Breast epithelium (tissue), 4 donors: ENCODE data around the gene OR8B4. TPM values are rescaled to one million over a fixed set of nuclear protein-coding genes. Genes with fewer than 3 reads are reported as not detected.

Experiments
- DNase-seq, 2 donors: peaks; one replicate each; pipeline ENCODE4 v3.0.0-alpha.2; 2019; ENCODE audit warnings: low spot score in 2 of 2
- H3K27ac ChIP-seq, 2 donors: fragments of 200-600 bp; sonication (generic) in 1 of 2; one replicate each; pipeline ENCODE4 v1.5.1; 2016 to 2019; ENCODE audit warnings: mild to moderate bottlenecking in 1 of 2
- H3K27me3 ChIP-seq, 2 donors: fragments of 200-600 bp; sonication (generic) in 1 of 2; one replicate each; pipeline versions ENCODE4 v1.5.1 to v1.6.0; 2017 to 2019; ENCODE audit warnings: control low read depth in 1 of 2, mild to moderate bottlenecking in 1 of 2
- H3K36me3 ChIP-seq: fragments of 200-600 bp; one replicate; pipeline ENCODE4 v1.5.1; 2019
- H3K4me1 ChIP-seq, 2 donors: fragments of 200-600 bp; sonication (generic); one replicate each; pipeline ENCODE4 v1.5.1; 2016 to 2019; ENCODE audit warnings: control low read depth in 1 of 2
- H3K4me3 ChIP-seq, 3 donors: fragments of 200-600 bp; sonication (generic); 1 replicate in 2 of 3; 2 replicates in 1 of 3; pipeline ENCODE4 v1.5.1; 2016 to 2019; ENCODE audit warnings: mild to moderate bottlenecking in 3 of 3, moderate library complexity in 2 of 3
- H3K9me3 ChIP-seq, 2 donors: fragments of 200-600 bp; sonication (generic) in 1 of 2; one replicate each; pipeline ENCODE4 v1.5.1; 2016 to 2019; ENCODE audit warnings: control low read depth in 1 of 2
- POLR2A ChIP-seq: fragments of 450-650 bp; IDR thresholded peaks from one replicate; pipeline ENCODE4 v1.6.1; 2016; ENCODE audit warnings: antibody characterized with exemption, mild to moderate bottlenecking, moderate library complexity
- POLR2AphosphoS5 ChIP-seq, 3 donors: sonication (generic); formaldehyde crosslinking; IDR thresholded peaks; one replicate each; pipeline ENCODE4 v1.6.1; 2017; ENCODE audit warnings: antibody characterized with exemption in 3 of 3
- intact Hi-C: fragments of 100-400 bp; cut with DNase I; formaldehyde crosslinking; loops from one replicate; pipeline ENCODE4 v1.15.1; 2023; ENCODE audit warnings: low total_unique reads
- total RNA-seq, 3 donors: library from RNA; depleted of rRNA; stranded (reverse); fragments of >200 nt; gene quantifications; one replicate each; pipeline ENCODE4 v1.1.0, GENCODE V29; 2016
- TF ChIP-seq, protein P1 (sequence below), 3 donors: fragments of 450-650 bp; IDR thresholded peaks; one replicate each; pipeline ENCODE4 v1.5.1; 2016 to 2017; ENCODE audit warnings: antibody characterized with exemption in 3 of 3, mild to moderate bottlenecking in 3 of 3, moderate library complexity in 3 of 3

The OR8B4 gene
- total RNA-seq, 3 donors from 2014 or later, result not detected

DNA sequence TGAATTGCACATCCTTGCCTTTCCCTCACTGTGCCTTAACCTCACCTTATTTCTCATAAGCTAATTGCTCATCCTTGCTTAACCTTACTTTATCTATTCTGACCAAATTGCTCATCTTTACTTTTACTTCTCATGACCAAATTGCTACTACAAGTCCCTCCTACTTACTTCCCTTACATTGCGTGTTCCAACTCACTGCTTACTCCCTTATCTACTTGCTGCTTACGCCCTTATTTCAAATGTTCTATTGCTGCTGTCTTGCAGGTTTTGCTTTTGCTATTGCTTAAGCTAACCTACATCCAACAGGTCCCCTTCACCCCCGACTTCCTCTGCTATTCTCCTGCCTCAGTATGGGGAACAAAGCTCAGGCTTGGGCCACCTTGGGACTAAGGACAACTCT lies 48.4 kb downstream of the OR8B4 start:
- H3K4me1 ChIP-seq, result no peaks in the 10 kb centered on the region
- H3K9me3 ChIP-seq, result no peaks in the 10 kb centered on the region
- intact Hi-C loops, result no loop called here
- no peak for TF ChIP-seq POLR2AphosphoS5 (IDR thresholded peaks at IDR 0.05)
- no peak for TF ChIP-seq POLR2A
- TF ChIP-seq, protein P1, sequence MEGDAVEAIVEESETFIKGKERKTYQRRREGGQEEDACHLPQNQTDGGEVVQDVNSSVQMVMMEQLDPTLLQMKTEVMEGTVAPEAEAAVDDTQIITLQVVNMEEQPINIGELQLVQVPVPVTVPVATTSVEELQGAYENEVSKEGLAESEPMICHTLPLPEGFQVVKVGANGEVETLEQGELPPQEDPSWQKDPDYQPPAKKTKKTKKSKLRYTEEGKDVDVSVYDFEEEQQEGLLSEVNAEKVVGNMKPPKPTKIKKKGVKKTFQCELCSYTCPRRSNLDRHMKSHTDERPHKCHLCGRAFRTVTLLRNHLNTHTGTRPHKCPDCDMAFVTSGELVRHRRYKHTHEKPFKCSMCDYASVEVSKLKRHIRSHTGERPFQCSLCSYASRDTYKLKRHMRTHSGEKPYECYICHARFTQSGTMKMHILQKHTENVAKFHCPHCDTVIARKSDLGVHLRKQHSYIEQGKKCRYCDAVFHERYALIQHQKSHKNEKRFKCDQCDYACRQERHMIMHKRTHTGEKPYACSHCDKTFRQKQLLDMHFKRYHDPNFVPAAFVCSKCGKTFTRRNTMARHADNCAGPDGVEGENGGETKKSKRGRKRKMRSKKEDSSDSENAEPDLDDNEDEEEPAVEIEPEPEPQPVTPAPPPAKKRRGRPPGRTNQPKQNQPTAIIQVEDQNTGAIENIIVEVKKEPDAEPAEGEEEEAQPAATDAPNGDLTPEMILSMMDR (IDR thresholded peaks at IDR 0.05), result no peak
- no peaks in the 10 kb centered on the region for H3K36me3 ChIP-seq
- H3K4me3 ChIP-seq, result no peak overlapping the region
- no peaks in the 10 kb centered on the region for H3K27me3 ChIP-seq
- no peak for DNase-seq
- H3K27ac ChIP-seq, result no peak overlapping the region

Other genes with a start within 250 kb of the OR8B4 start
- not detected for gene OR10D3, start 241.5 kb downstream of the OR8B4 start, total RNA-seq
- gene OR8G1, start 183.8 kb downstream of the OR8B4 start, total RNA-seq, result not detected
- not detected for gene OR8G5, start 168.5 kb downstream of the OR8B4 start, total RNA-seq
- gene OR8D1, start 110.9 kb downstream of the OR8B4 start, total RNA-seq, result not detected
- not detected for gene OR8D2, start 104.7 kb downstream of the OR8B4 start, total RNA-seq
- not detected for gene OR8B2, start 40.4 kb downstream of the OR8B4 start, total RNA-seq
- not detected for gene OR8B3, start 25.8 kb downstream of the OR8B4 start, total RNA-seq
- not detected for gene OR8B8, start 20.8 kb upstream of the OR8B4 start, total RNA-seq
- not detected for gene OR8B12, start 118.8 kb upstream of the OR8B4 start, total RNA-seq
- not detected for gene OR8A1, start 145.1 kb upstream of the OR8B4 start, total RNA-seq
- not detected for gene PANX3, start 186.6 kb upstream of the OR8B4 start, total RNA-seq
- 10 to 100 TPM; 34.7 to 49.0 (median 34.9) TPM for gene TBRG1, start 198.0 kb upstream of the OR8B4 start, total RNA-seq
- gene SIAE, start 248.9 kb upstream of the OR8B4 start, total RNA-seq, result 10 to 100 TPM; 12.5 to 17.0 (median 14.9) TPM
- gene SPA17, start 249.0 kb upstream of the OR8B4 start, total RNA-seq, result 10 to 100 TPM in 1 of 3 donors, 1 to 10 TPM in 2; 2.9 to 15.2 (median 9.8) TPM